Measurements from ENCODE around the gene GGN. TPM values are rescaled to one million over a fixed set of nuclear protein-coding genes. Genes with fewer than 3 reads are reported as not detected.

GGN gene
- total and polyA plus RNA-seq, 9 of the 15 experiments (the other 6 are each of a cell fraction or from before 2014, with no cell fraction given) = 0.15 to 0.33 TPM; not detected in 7

DNA sequence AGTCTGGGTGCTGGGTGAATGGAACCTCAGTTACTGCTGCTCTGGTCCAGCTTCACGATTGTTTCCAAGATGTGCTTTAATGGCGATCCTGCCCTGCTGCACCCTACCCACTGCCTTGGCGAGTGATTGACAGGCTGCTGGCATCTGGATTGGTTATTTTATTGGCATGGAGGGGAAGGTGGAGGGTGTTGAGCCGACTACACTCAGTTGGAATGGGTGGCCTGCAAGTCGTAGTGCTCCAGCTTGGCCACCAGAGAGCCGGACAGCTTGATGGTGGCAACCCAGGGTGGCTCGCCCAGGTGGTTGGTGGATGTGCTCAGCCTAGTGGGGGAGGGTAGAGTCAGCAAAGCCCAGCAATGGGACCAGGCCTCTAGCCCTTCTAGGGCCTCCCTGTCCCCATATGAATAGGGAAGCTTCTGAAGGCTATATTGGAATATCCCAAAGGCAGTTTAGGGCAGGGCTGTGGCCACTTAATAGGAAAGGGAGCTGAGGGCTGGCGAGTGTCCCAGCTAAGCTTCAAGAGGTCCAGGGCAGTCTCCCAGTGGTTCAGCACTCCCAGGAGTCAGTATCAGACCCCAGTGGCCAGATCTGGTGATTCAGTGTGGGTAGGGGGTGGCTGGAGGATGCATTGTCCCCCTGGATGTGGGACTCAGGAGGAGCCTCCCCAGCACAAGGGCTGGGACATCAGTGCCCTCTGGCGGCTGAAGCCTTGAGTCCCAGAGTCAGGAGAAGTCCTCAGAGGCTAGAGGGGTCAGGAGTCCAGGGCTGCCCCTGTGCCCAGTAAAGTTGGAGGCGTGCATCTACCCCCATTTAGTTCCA is 3.4 kb downstream of the GGN start:
- no TSS peak for BruUV-seq (replicated peaks)
- H3K4me3 ChIP-seq = no peak overlapping the region
- no peaks in the 10 kb centered on the region for H3K9me3 ChIP-seq (replicated peaks; ENCODE audit: control insufficient read depth, insufficient read depth, low read depth, low read length)
- H4K20me1 ChIP-seq (replicated peaks; ENCODE audit: control insufficient read depth, insufficient read depth, low read length) = peaks cover 3% of the 10 kb centered on the region; the same call in 1 of the 2 replicates
- peaks cover 5% of the 10 kb centered on the region; the same call in 2 of the 3 replicates for H3K79me2 ChIP-seq (ENCODE audit: control insufficient read depth, insufficient read depth, low read length)
- H3K27me3 ChIP-seq (ENCODE audit: control insufficient read depth in 2 of 2, insufficient read depth in 2 of 2, low read length in 2 of 2) = no peaks in the 10 kb centered on the region
- peaks cover 2 to 43% of the 10 kb centered on the region in 2 experiments; a peak in 3 of 5 replicates for H3K4me1 ChIP-seq (replicated peaks in 1 of 2; ENCODE audit: control insufficient read depth in 2 of 2, insufficient read depth in 2 of 2, low read length in 2 of 2)
- no peak overlapping the region for H3K4me2 ChIP-seq (ENCODE audit: insufficient read depth, low read length)
- DNase-seq (ENCODE audit: extremely low read depth in 1 of 4, low spot score in 3 of 4) (peak; percentile 39 to 63 (median 52)), ATAC-seq (peak; percentile 56), FAIRE-seq (peak; percentile 76)
- peaks cover 3% of the 10 kb centered on the region for H3K9me1 ChIP-seq (ENCODE audit: control insufficient read depth, insufficient read depth, low read length)
- 0 out of 4 replicates have a peak overlapping the region, but pooled peaks of 1 of the 2 experiments have one; percentile 6 for H3K9ac ChIP-seq (ENCODE audit: insufficient read depth in 1 of 2, low read depth in 2 of 2, low read length in 2 of 2)
- no peak overlapping the region for H2AFZ ChIP-seq (ENCODE audit: low read depth, low read length)
- intact Hi-C loops (cut with micrococcal nuclease) (loop anchor here (5.0 kb wide), 2 partner anchors 47 to 142 kb away; partner anchors contain the start of gene CATSPERG), in situ Hi-C loops (cut with MboI) (no loop called here)
- ChIA-PET POLR2A (interaction anchor here (0.5 to 2.6 kb wide), 10 partner anchors 8 to 467 kb away, joined by 3 to 28 read pairs (median 4); partner anchors contain the start of gene PSMD8), CTCF (ENCODE audit: low intra/inter-chr PET ratio) (interaction anchor here (0.6 to 1.1 kb wide), 4 partner anchors 141 to 262 kb away, joined by 3 to 4 read pairs (median 3); no protein-coding TSS in a partner anchor)
- H3K36me3 ChIP-seq (ENCODE audit: control insufficient read depth, insufficient read depth, low read length) = peaks cover 69% of the 10 kb centered on the region
- 77% methylated on average over 10 of the region's 10 CpGs for WGBS (ENCODE audit: insufficient coverage, low coverage, missing lambda C conversion rate)
- H3K27ac ChIP-seq (ENCODE audit: extremely low read depth, low read depth, low read length) = no peak overlapping the region
- TF ChIP-seq ZNF121 (CRISPR knock-in tag; conservative IDR thresholded peaks at IDR 0.05) = no peak
- no peak for TF ChIP-seq ZNF232 (CRISPR knock-in tag; IDR thresholded peaks at IDR 0.05)
- no peak for TF ChIP-seq ZC3H4 (CRISPR knock-in tag; IDR thresholded peaks at IDR 0.05; ENCODE audit: borderline replicate concordance)
- TF ChIP-seq, protein P1, sequence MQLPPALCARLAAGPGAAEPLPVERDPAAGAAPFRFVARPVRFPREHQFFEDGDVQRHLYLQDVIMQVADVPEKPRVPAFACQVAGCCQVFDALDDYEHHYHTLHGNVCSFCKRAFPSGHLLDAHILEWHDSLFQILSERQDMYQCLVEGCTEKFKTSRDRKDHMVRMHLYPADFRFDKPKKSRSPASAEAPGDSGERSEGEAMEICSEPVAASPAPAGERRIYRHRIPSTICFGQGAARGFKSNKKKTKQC (CRISPR knock-in tag; IDR thresholded peaks at IDR 0.05) = no peak
- TF ChIP-seq, protein P2, sequence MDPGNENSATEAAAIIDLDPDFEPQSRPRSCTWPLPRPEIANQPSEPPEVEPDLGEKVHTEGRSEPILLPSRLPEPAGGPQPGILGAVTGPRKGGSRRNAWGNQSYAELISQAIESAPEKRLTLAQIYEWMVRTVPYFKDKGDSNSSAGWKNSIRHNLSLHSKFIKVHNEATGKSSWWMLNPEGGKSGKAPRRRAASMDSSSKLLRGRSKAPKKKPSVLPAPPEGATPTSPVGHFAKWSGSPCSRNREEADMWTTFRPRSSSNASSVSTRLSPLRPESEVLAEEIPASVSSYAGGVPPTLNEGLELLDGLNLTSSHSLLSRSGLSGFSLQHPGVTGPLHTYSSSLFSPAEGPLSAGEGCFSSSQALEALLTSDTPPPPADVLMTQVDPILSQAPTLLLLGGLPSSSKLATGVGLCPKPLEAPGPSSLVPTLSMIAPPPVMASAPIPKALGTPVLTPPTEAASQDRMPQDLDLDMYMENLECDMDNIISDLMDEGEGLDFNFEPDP (CRISPR knock-in tag; IDR thresholded peaks at IDR 0.05) = no peak
- TF ChIP-seq PRDM10 (IDR thresholded peaks at IDR 0.05; ENCODE audit: partially characterized antibody) = peak; percentile 95
- no peak for TF ChIP-seq PHTF2 (CRISPR knock-in tag; IDR thresholded peaks at IDR 0.05)
- TF ChIP-seq POLR2G (IDR thresholded peaks at IDR 0.05; ENCODE audit: low read depth, low read length) = peak; percentile 50; the same call in 1 of the 2 replicates
- TF ChIP-seq CREB1 (IDR thresholded peaks at IDR 0.05) = no peak
- TF ChIP-seq CREB1 (CRISPR knock-in tag; IDR thresholded peaks at IDR 0.05) = no peak
- TF ChIP-seq HNRNPUL1 (IDR thresholded peaks at IDR 0.05; ENCODE audit: low read length) = no peak
- TF ChIP-seq, protein P3, sequence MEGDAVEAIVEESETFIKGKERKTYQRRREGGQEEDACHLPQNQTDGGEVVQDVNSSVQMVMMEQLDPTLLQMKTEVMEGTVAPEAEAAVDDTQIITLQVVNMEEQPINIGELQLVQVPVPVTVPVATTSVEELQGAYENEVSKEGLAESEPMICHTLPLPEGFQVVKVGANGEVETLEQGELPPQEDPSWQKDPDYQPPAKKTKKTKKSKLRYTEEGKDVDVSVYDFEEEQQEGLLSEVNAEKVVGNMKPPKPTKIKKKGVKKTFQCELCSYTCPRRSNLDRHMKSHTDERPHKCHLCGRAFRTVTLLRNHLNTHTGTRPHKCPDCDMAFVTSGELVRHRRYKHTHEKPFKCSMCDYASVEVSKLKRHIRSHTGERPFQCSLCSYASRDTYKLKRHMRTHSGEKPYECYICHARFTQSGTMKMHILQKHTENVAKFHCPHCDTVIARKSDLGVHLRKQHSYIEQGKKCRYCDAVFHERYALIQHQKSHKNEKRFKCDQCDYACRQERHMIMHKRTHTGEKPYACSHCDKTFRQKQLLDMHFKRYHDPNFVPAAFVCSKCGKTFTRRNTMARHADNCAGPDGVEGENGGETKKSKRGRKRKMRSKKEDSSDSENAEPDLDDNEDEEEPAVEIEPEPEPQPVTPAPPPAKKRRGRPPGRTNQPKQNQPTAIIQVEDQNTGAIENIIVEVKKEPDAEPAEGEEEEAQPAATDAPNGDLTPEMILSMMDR (IDR thresholded peaks at IDR 0.05 in 2 of 3, conservative IDR thresholded peaks at IDR 0.05 in 1 of 3; ENCODE audit: insufficient read depth in 2 of 3, low read depth in 1 of 3, low read length in 3 of 3) = peak; percentile 57 to 68 (median 62)

All from K562 (cell line).